CD14-positive monocyte (primary cell): ENCODE results near the gene NLRC5. TPM values are rescaled to one million over a fixed set of nuclear protein-coding genes. Genes with fewer than 3 reads are reported as not detected.

Source experiments
- DNase-seq, 3 donors: peaks; one replicate each; pipeline ENCODE4 v3.0.0-alpha.2; 2011 to 2022
- H2AFZ ChIP-seq: 2 replicates; pipeline ENCODE4 v1.6.0; 2012; ENCODE audit warnings: mild to moderate bottlenecking, low read depth, low read length, inconsistent platforms; ENCODE audit not compliant: insufficient read depth, poor library complexity, severe bottlenecking
- H3K27ac ChIP-seq, 2 donors: 1 replicate in 1 of 2; 2 replicates in 1 of 2; pipeline ENCODE4 v1.5.1; 2012 to 2013; ENCODE audit warnings: low read length in 2 of 2, control low read depth in 1 of 2, inconsistent platforms in 1 of 2, low read depth in 1 of 2, mild to moderate bottlenecking in 1 of 2
- H3K27me3 ChIP-seq, 2 donors: one replicate each; pipeline versions ENCODE4 v1.6.0 to v1.6.1; 2011 to 2013; ENCODE audit warnings: low read length in 2 of 2; ENCODE audit not compliant: control insufficient read depth in 2 of 2, insufficient read depth in 2 of 2
- H3K36me3 ChIP-seq, 2 donors: replicated peaks in 1 of 2; 1 replicate in 1 of 2; 2 replicates in 1 of 2; pipeline versions ENCODE4 v1.5.1 to v1.6.1; 2012 to 2013; ENCODE audit warnings: low read length in 2 of 2, control low read depth in 1 of 2, inconsistent platforms in 1 of 2, mild to moderate bottlenecking in 1 of 2; ENCODE audit not compliant: insufficient read depth in 2 of 2, control insufficient read depth in 1 of 2
- H3K4me1 ChIP-seq, 2 donors: 1 replicate in 1 of 2; 2 replicates in 1 of 2; pipeline versions ENCODE4 v1.5.1 to v1.6.1; 2012 to 2013; ENCODE audit warnings: low read length in 2 of 2, control low read depth in 1 of 2, inconsistent platforms in 1 of 2, mild to moderate bottlenecking in 1 of 2, moderate library complexity in 1 of 2; ENCODE audit not compliant: insufficient read depth in 2 of 2, control insufficient read depth in 1 of 2
- H3K4me2 ChIP-seq: replicated peaks from 2 replicates; pipeline ENCODE3; 2012; ENCODE audit warnings: low read length, moderate library complexity, mild to moderate bottlenecking; ENCODE audit not compliant: poor library complexity, severe bottlenecking; ENCODE audit errors: extremely low read depth
- H3K4me3 ChIP-seq, 3 experiments: fragments of 200-600 bp in 1 of 3; sonication (generic) in 1 of 3; replicated peaks in 1 of 3; 1 replicate in 2 of 3; 2 replicates in 1 of 3; pipeline ENCODE4 v1.5.1; 2011 to 2013; ENCODE audit warnings: low read length in 3 of 3, mild to moderate bottlenecking in 3 of 3, control low read depth in 2 of 3, low read depth in 2 of 3, inconsistent platforms in 1 of 3, moderate library complexity in 1 of 3
- H3K79me2 ChIP-seq: 2 replicates; pipeline ENCODE4 v1.6.0; 2012; ENCODE audit warnings: mild to moderate bottlenecking, control low read depth, inconsistent platforms, low read length, moderate library complexity; ENCODE audit not compliant: insufficient read depth
- H3K9ac ChIP-seq: 2 replicates; pipeline ENCODE4 v1.6.0; 2017; ENCODE audit warnings: low read length, mild to moderate bottlenecking; ENCODE audit not compliant: insufficient read depth, poor library complexity, severe bottlenecking
- H3K9me3 ChIP-seq, 2 donors: replicated peaks in 1 of 2; 1 replicate in 1 of 2; 2 replicates in 1 of 2; pipeline versions ENCODE4 v1.5.1 to v1.6.1; 2012 to 2013; ENCODE audit warnings: low read length in 2 of 2, control low read depth in 1 of 2; ENCODE audit not compliant: control insufficient read depth in 1 of 2, insufficient read depth in 1 of 2
- H4K20me1 ChIP-seq: 2 replicates; pipeline ENCODE4 v1.6.0; 2012; ENCODE audit warnings: mild to moderate bottlenecking, low read length, control low read depth, moderate library complexity; ENCODE audit not compliant: insufficient read depth
- H3K27ac Mint-ChIP-seq, 7 donors: one replicate each; pipeline ENCODE4 v1.8.0; 2020; ENCODE audit warnings: mild to moderate bottlenecking in 7 of 7, mixed read lengths in 7 of 7, moderate library complexity in 6 of 7, inconsistent platforms in 2 of 7
- H3K27me3 Mint-ChIP-seq, 3 donors: one replicate each; pipeline ENCODE4 v1.8.0; 2021 to 2022; ENCODE audit warnings: low read depth in 3 of 3, mild to moderate bottlenecking in 3 of 3, mixed read lengths in 3 of 3, moderate library complexity in 3 of 3, inconsistent platforms in 1 of 3
- H3K36me3 Mint-ChIP-seq, 2 donors: one replicate each; pipeline ENCODE4 v1.8.0; 2020; ENCODE audit warnings: mixed read lengths in 2 of 2, inconsistent platforms in 1 of 2, mild to moderate bottlenecking in 1 of 2
- H3K4me1 Mint-ChIP-seq: one replicate; pipeline ENCODE4 v1.8.0; 2020; ENCODE audit warnings: mild to moderate bottlenecking, mixed read lengths
- H3K4me3 Mint-ChIP-seq, 2 donors: one replicate each; pipeline ENCODE4 v1.8.0; 2020; ENCODE audit warnings: mild to moderate bottlenecking in 2 of 2, mixed read lengths in 2 of 2, moderate library complexity in 1 of 2
- H3K9me3 Mint-ChIP-seq, 7 donors: one replicate each; pipeline ENCODE4 v1.8.0; 2020 to 2022; ENCODE audit warnings: mixed read lengths in 7 of 7, mild to moderate bottlenecking in 6 of 7, moderate library complexity in 6 of 7, inconsistent platforms in 2 of 7
- WGBS: methylation state at CpG from one replicate; pipeline ENCODE4 v1.1.5; 2013; ENCODE audit warnings: missing lambda C conversion rate; ENCODE audit not compliant: insufficient coverage; 5-methylcytosine and 5-hydroxymethylcytosine counted together
- intact Hi-C, 2 donors: fragments of 100-400 bp; cut with micrococcal nuclease; formaldehyde crosslinking; loops; one replicate each; pipeline versions ENCODE4 v1.15.0 to v1.15.1; 2023
- polyA plus RNA-seq, 3 donors: library from polyadenylated mRNA; depleted of rRNA in 1 of 3; unstranded in 2 of 3; stranded (reverse) in 1 of 3; fragments of 300-500 nt in 2 of 3; fragments of >200 nt in 1 of 3; fragmentation: Illumina TruSeq in 2 of 3; gene quantifications; 1 replicate in 2 of 3; 2 replicates in 1 of 3; pipeline ENCODE4 v1.2.3, GENCODE V29; 2012 to 2021
- TF ChIP-seq, protein P1 (sequence below): fragments of 200-600 bp; IDR thresholded peaks from one replicate; pipeline ENCODE4 v1.8.0; 2022; ENCODE audit warnings: antibody characterized with exemption, mild to moderate bottlenecking

Gene NLRC5
- polyA plus RNA-seq, 3 donors = 10.3 to 171 (median 21.6) TPM

DNA sequence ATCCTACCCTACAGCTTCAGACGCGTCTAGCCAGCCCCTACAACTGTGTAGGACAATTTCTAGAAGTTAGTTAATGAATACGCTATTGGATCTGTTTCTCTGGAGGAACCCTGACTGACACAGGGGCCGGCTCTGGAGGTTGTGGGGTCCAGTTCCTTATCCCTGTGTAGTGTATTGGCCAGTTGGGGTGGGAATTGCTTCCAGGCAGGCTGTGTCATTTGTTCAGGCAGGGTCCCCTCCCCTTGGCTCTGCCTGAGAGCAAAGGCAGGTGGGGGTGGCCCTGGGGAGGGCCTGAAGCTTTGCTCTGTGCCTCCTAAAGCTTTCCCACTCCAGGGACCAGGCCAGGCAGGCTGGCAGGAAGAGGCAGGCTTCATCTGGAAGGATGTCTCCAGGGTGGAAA lies 39.3 kb upstream of the NLRC5 start:
- Histone ChIP-seq H3K27ac (peak overlapping the region in 1 of 2 donors; percentile 71), H3K4me1 (peaks cover 23% of the 10 kb centered on the region in 2 donors), H2AFZ (no peak overlapping the region), H3K4me2 (no peak overlapping the region), H3K36me3 (peaks cover 10 to 28% of the 10 kb centered on the region in 2 donors), H3K9me3 (no peaks in the 10 kb centered on the region), H3K9ac (no peak overlapping the region), H3K4me3 (no peak overlapping the region), H3K27me3 (no peaks in the 10 kb centered on the region), H4K20me1 (peaks cover 40% of the 10 kb centered on the region), H3K79me2 (no peaks in the 10 kb centered on the region)
- Mint-ChIP-seq H3K27ac (peak overlapping the region in 4 of 7 donors; percentile 36 to 71 (median 54)), H3K9me3 (no peaks in the 10 kb centered on the region), H3K4me3 (no peak overlapping the region), H3K36me3 (peaks cover 15 to 28% of the 10 kb centered on the region in 2 donors), H3K27me3 (peaks cover 0 to 3% (median 2%) of the 10 kb centered on the region in 3 donors), H3K4me1 (peaks cover 26% of the 10 kb centered on the region)
- WGBS = no CpG with 5 or more reads among the region's 4 CpGs
- intact Hi-C loops = no loop called here
- DNase-seq = no peak
- TF ChIP-seq, protein P1, sequence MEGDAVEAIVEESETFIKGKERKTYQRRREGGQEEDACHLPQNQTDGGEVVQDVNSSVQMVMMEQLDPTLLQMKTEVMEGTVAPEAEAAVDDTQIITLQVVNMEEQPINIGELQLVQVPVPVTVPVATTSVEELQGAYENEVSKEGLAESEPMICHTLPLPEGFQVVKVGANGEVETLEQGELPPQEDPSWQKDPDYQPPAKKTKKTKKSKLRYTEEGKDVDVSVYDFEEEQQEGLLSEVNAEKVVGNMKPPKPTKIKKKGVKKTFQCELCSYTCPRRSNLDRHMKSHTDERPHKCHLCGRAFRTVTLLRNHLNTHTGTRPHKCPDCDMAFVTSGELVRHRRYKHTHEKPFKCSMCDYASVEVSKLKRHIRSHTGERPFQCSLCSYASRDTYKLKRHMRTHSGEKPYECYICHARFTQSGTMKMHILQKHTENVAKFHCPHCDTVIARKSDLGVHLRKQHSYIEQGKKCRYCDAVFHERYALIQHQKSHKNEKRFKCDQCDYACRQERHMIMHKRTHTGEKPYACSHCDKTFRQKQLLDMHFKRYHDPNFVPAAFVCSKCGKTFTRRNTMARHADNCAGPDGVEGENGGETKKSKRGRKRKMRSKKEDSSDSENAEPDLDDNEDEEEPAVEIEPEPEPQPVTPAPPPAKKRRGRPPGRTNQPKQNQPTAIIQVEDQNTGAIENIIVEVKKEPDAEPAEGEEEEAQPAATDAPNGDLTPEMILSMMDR = no peak

GRCh38 chr16:56950455-56950854 lies 38.9 kb upstream of the NLRC5 start:
- whole genome bisulfite sequencing = 77% methylated on average over 4 of the region's 7 CpGs
- peaks cover 0 to 3% (median 2%) of the 10 kb centered on the region in 3 donors for H3K27me3 Mint-ChIP-seq
- Histone ChIP-seq H3K79me2 (no peaks in the 10 kb centered on the region), H3K4me2 (no peak overlapping the region), H3K4me1 (peaks cover 23% of the 10 kb centered on the region in 2 donors), H3K27ac (peak overlapping the region in 1 of 2 donors; percentile 71), H3K4me3 (no peak overlapping the region), H3K27me3 (no peaks in the 10 kb centered on the region), H4K20me1 (peaks cover 36% of the 10 kb centered on the region), H3K36me3 (peaks cover 6 to 24% of the 10 kb centered on the region in 2 donors), H3K9ac (no peak overlapping the region), H2AFZ (no peak overlapping the region), H3K9me3 (no peaks in the 10 kb centered on the region)
- peaks cover 26% of the 10 kb centered on the region for H3K4me1 Mint-ChIP-seq
- TF ChIP-seq, protein P1 = no peak
- peaks cover 12 to 24% of the 10 kb centered on the region in 2 donors for H3K36me3 Mint-ChIP-seq
- H3K4me3 Mint-ChIP-seq = no peak overlapping the region
- H3K27ac Mint-ChIP-seq = peak overlapping the region; percentile 57 to 93 (median 84)
- intact Hi-C loops = no loop called here
- no peaks in the 10 kb centered on the region for H3K9me3 Mint-ChIP-seq
- DNase-seq = no peak
